Hindlimb muscle (tissue), 1 donor: ENCODE measurements around the gene CGREF1. TPM values are rescaled to one million over a fixed set of nuclear protein-coding genes. Genes with fewer than 3 reads are reported as not detected.

Source experiments
- DNase-seq: peaks from one replicate; pipeline ENCODE4 v3.0.0-alpha.2; 2013
- polyA plus RNA-seq: library from polyadenylated mRNA; unstranded; fragments of 120-200 nt; gene quantifications from one replicate; pipeline ENCODE4 v1.2.1, GENCODE V29; 2013; ENCODE audit not compliant: insufficient read length

Gene CGREF1
- polyA plus RNA-seq, result 0.75 TPM

- DNase-seq, result no peak
Observed at GRCh38 chr2:27118525-27119329, at the start of gene CGREF1. TSS of gene CGREF1 (minus strand) at chr2:27119128. CDS start at chr2:27104366, 14,762 bp downstream.

GRCh38 chr2:27164960-27165763 is 46.2 kb upstream of the CGREF1 start:
- no peak for DNase-seq

- DNase-seq, result no peak
Observed at GRCh38 chr2:27162151-27163121, 43.5 kb upstream of the CGREF1 start.

GRCh38 chr2:27160191-27160590 is 41.3 kb upstream of the CGREF1 start:
- no peak for DNase-seq

GRCh38 chr2:27159271-27159670 is 40.3 kb upstream of the CGREF1 start:
- DNase-seq, result no peak

- no peak for DNase-seq
Observed at GRCh38 chr2:27158468-27158867, 39.5 kb upstream of the CGREF1 start.

- no peak for DNase-seq
Observed at GRCh38 chr2:27155069-27155520, 36.2 kb upstream of the CGREF1 start.

- DNase-seq, result no peak
Observed at GRCh38 chr2:27154488-27154887, 35.6 kb upstream of the CGREF1 start.

GRCh38 chr2:27152796-27153464 is 34.0 kb upstream of the CGREF1 start:
- DNase-seq, result no peak

- no peak for DNase-seq
Observed at GRCh38 chr2:27152102-27152795, 33.3 kb upstream of the CGREF1 start.

- no peak for DNase-seq
Observed at GRCh38 chr2:27150639-27151230, 31.8 kb upstream of the CGREF1 start.

GRCh38 chr2:27149570-27150405 is 30.9 kb upstream of the CGREF1 start:
- DNase-seq, result no peak

GRCh38 chr2:27148801-27149439 is 30.0 kb upstream of the CGREF1 start, which contains the start of gene TCF23:
TSS of gene TCF23 (plus strand) at chr2:27149004. CDS start at chr2:27149134, 130 bp downstream.
- DNase-seq, result no peak

- no peak for DNase-seq
Observed at GRCh38 chr2:27147935-27148334, 29.0 kb upstream of the CGREF1 start.

GRCh38 chr2:27145682-27146081 is 26.8 kb upstream of the CGREF1 start:
- no peak for DNase-seq

GRCh38 chr2:27143285-27143684 is 24.4 kb upstream of the CGREF1 start:
- no peak for DNase-seq

- DNase-seq, result no peak
Observed at GRCh38 chr2:27139310-27139709, 20.4 kb upstream of the CGREF1 start, which contains the start of gene PRR30. TSS of gene PRR30 (minus strand) at chr2:27139410. CDS start at chr2:27138329, 1,081 bp downstream.

GRCh38 chr2:27138111-27138510 is 19.2 kb upstream of the CGREF1 start:
- no peak for DNase-seq
